Measurements from ENCODE around the gene ASAP3.

DNA sequence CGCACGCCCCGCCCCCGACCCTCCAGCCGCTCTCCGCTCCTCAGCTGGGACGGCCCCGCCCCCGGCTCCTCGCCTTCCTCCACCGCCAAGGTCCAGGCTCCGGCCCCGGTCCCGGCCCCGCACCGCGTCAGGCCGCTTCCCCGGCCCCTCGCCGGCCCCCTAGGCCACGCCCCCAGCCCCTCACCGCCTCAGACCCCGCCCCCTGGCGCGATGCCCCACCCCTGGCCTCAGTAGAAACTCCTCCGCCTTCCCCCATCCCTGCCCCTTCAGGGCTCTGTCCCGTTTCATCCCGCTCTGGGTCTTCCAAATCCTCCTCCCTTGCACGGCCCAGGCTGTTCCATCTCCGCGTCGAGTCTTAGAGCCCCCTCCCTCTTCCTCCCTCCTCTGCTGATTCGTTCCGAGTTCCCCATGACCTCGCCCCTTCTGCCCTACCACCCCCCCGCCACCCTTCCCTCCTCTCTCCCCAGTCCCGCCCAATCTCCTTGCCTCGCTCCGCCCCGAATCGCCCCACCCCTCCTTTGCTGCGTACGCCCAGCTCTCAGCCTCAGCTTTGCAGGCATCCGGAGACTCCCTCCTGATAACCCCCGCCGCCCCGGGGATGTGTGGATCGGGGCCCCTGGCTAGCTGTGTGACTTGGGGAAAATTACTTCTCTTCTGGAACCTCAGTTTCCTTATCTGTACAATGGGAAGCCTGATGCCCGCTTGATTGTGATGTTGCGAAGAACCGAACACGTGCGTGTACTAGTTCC is 448 bp upstream of the ASAP3 start:
- TF ChIP-seq, protein P1, sequence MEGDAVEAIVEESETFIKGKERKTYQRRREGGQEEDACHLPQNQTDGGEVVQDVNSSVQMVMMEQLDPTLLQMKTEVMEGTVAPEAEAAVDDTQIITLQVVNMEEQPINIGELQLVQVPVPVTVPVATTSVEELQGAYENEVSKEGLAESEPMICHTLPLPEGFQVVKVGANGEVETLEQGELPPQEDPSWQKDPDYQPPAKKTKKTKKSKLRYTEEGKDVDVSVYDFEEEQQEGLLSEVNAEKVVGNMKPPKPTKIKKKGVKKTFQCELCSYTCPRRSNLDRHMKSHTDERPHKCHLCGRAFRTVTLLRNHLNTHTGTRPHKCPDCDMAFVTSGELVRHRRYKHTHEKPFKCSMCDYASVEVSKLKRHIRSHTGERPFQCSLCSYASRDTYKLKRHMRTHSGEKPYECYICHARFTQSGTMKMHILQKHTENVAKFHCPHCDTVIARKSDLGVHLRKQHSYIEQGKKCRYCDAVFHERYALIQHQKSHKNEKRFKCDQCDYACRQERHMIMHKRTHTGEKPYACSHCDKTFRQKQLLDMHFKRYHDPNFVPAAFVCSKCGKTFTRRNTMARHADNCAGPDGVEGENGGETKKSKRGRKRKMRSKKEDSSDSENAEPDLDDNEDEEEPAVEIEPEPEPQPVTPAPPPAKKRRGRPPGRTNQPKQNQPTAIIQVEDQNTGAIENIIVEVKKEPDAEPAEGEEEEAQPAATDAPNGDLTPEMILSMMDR (IDR thresholded peaks at IDR 0.05; ENCODE audit: extremely low read depth in 1 of 2, insufficient read depth in 1 of 2, low read depth in 1 of 2, low read length in 2 of 2), result no peak
- TF ChIP-seq POLR2AphosphoS5 (IDR thresholded peaks at IDR 0.05; ENCODE audit: insufficient read depth, low read depth, low read length), result no peak
- TF ChIP-seq FOS (IDR thresholded peaks at IDR 0.05; ENCODE audit: borderline replicate concordance, insufficient read depth, low read length), result no peak
- TF ChIP-seq POLR2A (IDR thresholded peaks at IDR 0.05; ENCODE audit: low read depth, low read length), result no peak
- TF ChIP-seq, protein P2, sequence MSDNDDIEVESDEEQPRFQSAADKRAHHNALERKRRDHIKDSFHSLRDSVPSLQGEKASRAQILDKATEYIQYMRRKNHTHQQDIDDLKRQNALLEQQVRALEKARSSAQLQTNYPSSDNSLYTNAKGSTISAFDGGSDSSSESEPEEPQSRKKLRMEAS (IDR thresholded peaks at IDR 0.05; ENCODE audit: insufficient read depth, insufficient read length), result peak; percentile 2
- no peak for TF ChIP-seq EZH2 (IDR thresholded peaks at IDR 0.05; ENCODE audit: borderline replicate concordance, low read depth, low read length, severe bottlenecking)
- TF ChIP-seq JUN (IDR thresholded peaks at IDR 0.05; ENCODE audit: borderline replicate concordance, insufficient read depth, insufficient read length, low read depth), result no peak

Data from endothelial cell of umbilical vein (primary cell).